ENCODE results near the gene RASGRP4.

- TF ChIP-seq CTCF (conservative IDR thresholded peaks at IDR 0.05) (no peak), ZFX (IDR thresholded peaks at IDR 0.05) (no peak)
Observed at GRCh38 chr19:38467541-38468525, 41.8 kb upstream of the RASGRP4 start.

Measured in C4-2B (cell line).